ENCODE results near the gene LCN10.
"Not testable (repeated sequence)": the region's sequence is repeated elsewhere in the genome, so short reads cannot be mapped to it uniquely, and the experiment has no call there.

LCN10 gene

GRCh38 chr9:136786451-136786850 lies 43.7 kb upstream of the LCN10 start:
- Histone ChIP-seq H3K4me2 (peak overlapping the region in 5 of 11 experiments; percentile 59 to 86 (median 77); a peak in 8 of 22 replicates), H3K4me1 (peaks cover 35 to 64% (median 49%) of the 10 kb centered on the region in 10 experiments), H3K9ac (no peak overlapping the region), H4K20me1 (peaks cover 0 to under 1% (median 0%) of the 10 kb centered on the region in 11 experiments; a peak in 1 of 22 replicates), H3K4me3 (no peak overlapping the region), H3K36me3 (no peaks in the 10 kb centered on the region), H3K9me3 (replicated peaks in 1 of 11) (no peaks in the 10 kb centered on the region), H3K27ac (no peak overlapping the region), H3K27me3 (peaks cover 0 to 4% (median 0%) of the 10 kb centered on the region in 11 experiments; a peak in 1 of 22 replicates)
- TF ChIP-seq Cebpa-rat (IDR thresholded peaks at IDR 0.05), result no peak

GRCh38 chr9:136785565-136786355 lies 43.0 kb upstream of the LCN10 start:
- Histone ChIP-seq H3K4me2 (peak overlapping the region; percentile 59 to 86 (median 74); a peak in 21 of 22 replicates), H3K4me1 (peaks cover 35 to 64% (median 48%) of the 10 kb centered on the region in 10 experiments), H3K9ac (peak overlapping the region in 1 of 11 experiments; percentile 9; a peak in 1 of 22 replicates)
- H3K27me3 ChIP-seq; H3K36me3 ChIP-seq; H3K4me3 ChIP-seq; H3K9me3 ChIP-seq (replicated peaks in 1 of 11); H3K27ac ChIP-seq; H4K20me1 ChIP-seq: not testable (repeated sequence)

GRCh38 chr9:136784997-136785361 lies 42.2 kb upstream of the LCN10 start:
- peaks cover 0 to 4% (median 0%) of the 10 kb centered on the region in 11 experiments; a peak in 1 of 22 replicates for H3K27me3 ChIP-seq
- no peaks in the 10 kb centered on the region for H3K9me3 ChIP-seq (replicated peaks in 1 of 11)
- peak overlapping the region in 1 of 11 experiments; percentile 6; a peak in 1 of 22 replicates for H3K27ac ChIP-seq
- no peaks in the 10 kb centered on the region for H3K36me3 ChIP-seq
- H3K4me3 ChIP-seq, result no peak overlapping the region
- H3K9ac ChIP-seq, result peak overlapping the region in 3 of 11 experiments; percentile 2 to 29 (median 7); a peak in 1 of 22 replicates
- no peak for TF ChIP-seq Cebpa-rat (IDR thresholded peaks at IDR 0.05)
- no peaks in the 10 kb centered on the region for H4K20me1 ChIP-seq
- H3K4me1 ChIP-seq, result peaks cover 29 to 58% (median 42%) of the 10 kb centered on the region in 10 experiments
- peak overlapping the region; percentile 59 to 86 (median 74) for H3K4me2 ChIP-seq

- no peaks in the 10 kb centered on the region for H3K9me3 ChIP-seq (replicated peaks in 1 of 11)
- no peaks in the 10 kb centered on the region for H3K36me3 ChIP-seq
- peaks cover 0 to 4% (median 0%) of the 10 kb centered on the region in 11 experiments; a peak in 1 of 22 replicates for H3K27me3 ChIP-seq
- TF ChIP-seq Cebpa-rat (IDR thresholded peaks at IDR 0.05), result no peak
- H4K20me1 ChIP-seq, result no peaks in the 10 kb centered on the region
- H3K4me3 ChIP-seq, result no peak overlapping the region
- peaks cover 28 to 56% (median 41%) of the 10 kb centered on the region in 10 experiments for H3K4me1 ChIP-seq
- peak overlapping the region in 1 of 11 experiments; percentile 6; a peak in 1 of 22 replicates for H3K27ac ChIP-seq
- H3K9ac ChIP-seq, result 0 out of 22 replicates have a peak overlapping the region, but pooled peaks of 2 of the 11 experiments have one; percentile 2 to 29
- H3K4me2 ChIP-seq, result peak overlapping the region; percentile 59 to 86 (median 74)
Observed at GRCh38 chr9:136784249-136784996, 41.7 kb upstream of the LCN10 start.

GRCh38 chr9:136782452-136782851 lies 39.7 kb upstream of the LCN10 start:
- no peak overlapping the region for H3K27ac ChIP-seq
- H4K20me1 ChIP-seq, result no peaks in the 10 kb centered on the region
- H3K4me3 ChIP-seq, result no peak overlapping the region
- H3K9ac ChIP-seq, result no peak overlapping the region
- H3K4me1 ChIP-seq, result peaks cover 19 to 43% (median 27%) of the 10 kb centered on the region in 10 experiments
- no peak overlapping the region for H3K4me2 ChIP-seq
- TF ChIP-seq Cebpa-rat (IDR thresholded peaks at IDR 0.05), result peak in 4 of 11 experiments; percentile 26 to 74 (median 32); a peak in 5 of 22 replicates
- H3K36me3 ChIP-seq, result no peaks in the 10 kb centered on the region
- no peaks in the 10 kb centered on the region for H3K9me3 ChIP-seq (replicated peaks in 1 of 11)
- peaks cover 0 to 4% (median 0%) of the 10 kb centered on the region in 11 experiments; a peak in 1 of 22 replicates for H3K27me3 ChIP-seq

- no peaks in the 10 kb centered on the region for H4K20me1 ChIP-seq
- H3K4me3 ChIP-seq, result no peak overlapping the region
- H3K9ac ChIP-seq, result no peak overlapping the region
- H3K27me3 ChIP-seq, result no peaks in the 10 kb centered on the region
- H3K4me1 ChIP-seq, result peaks cover 21 to 33% (median 26%) of the 10 kb centered on the region in 10 experiments
- H3K27ac ChIP-seq, result no peak overlapping the region
- H3K36me3 ChIP-seq, result no peaks in the 10 kb centered on the region
- no peak overlapping the region for H3K4me2 ChIP-seq
- TF ChIP-seq Cebpa-rat (IDR thresholded peaks at IDR 0.05), result no peak
- H3K9me3 ChIP-seq (replicated peaks in 1 of 11), result no peaks in the 10 kb centered on the region
Observed at GRCh38 chr9:136779808-136780207, 37.1 kb upstream of the LCN10 start.

- Histone ChIP-seq H3K4me1 (peaks cover 17 to 32% (median 25%) of the 10 kb centered on the region in 10 experiments), H3K9me3 (replicated peaks in 1 of 11) (peaks cover 7 to 14% (median 9%) of the 10 kb centered on the region in 11 experiments), H3K36me3 (no peaks in the 10 kb centered on the region), H3K4me3 (0 out of 20 replicates have a peak overlapping the region, but pooled peaks of 1 of the 10 experiments have one; percentile 17), H4K20me1 (no peaks in the 10 kb centered on the region), H3K4me2 (peak overlapping the region; percentile 23 to 78 (median 70)), H3K27me3 (no peaks in the 10 kb centered on the region), H3K9ac (peak overlapping the region in 8 of 11 experiments; percentile 5 to 65 (median 42); a peak in 14 of 22 replicates), H3K27ac (peak overlapping the region in 8 of 11 experiments; percentile 33 to 67 (median 50); a peak in 14 of 22 replicates)
- TF ChIP-seq Cebpa-rat (IDR thresholded peaks at IDR 0.05), result no peak
Observed at GRCh38 chr9:136777359-136777758, 34.6 kb upstream of the LCN10 start.

GRCh38 chr9:136776947-136777346 lies 34.2 kb upstream of the LCN10 start:
- Histone ChIP-seq H3K9ac (peak overlapping the region in 8 of 11 experiments; percentile 5 to 65 (median 42); a peak in 12 of 22 replicates), H3K27ac (peak overlapping the region in 8 of 11 experiments; percentile 33 to 67 (median 50); a peak in 13 of 22 replicates), H3K4me2 (peak overlapping the region; percentile 23 to 78 (median 70)), H3K4me1 (peaks cover 17 to 32% (median 25%) of the 10 kb centered on the region in 10 experiments), H3K27me3 (no peaks in the 10 kb centered on the region), H3K36me3 (no peaks in the 10 kb centered on the region), H3K4me3 (0 out of 20 replicates have a peak overlapping the region, but pooled peaks of 1 of the 10 experiments have one; percentile 17), H4K20me1 (no peaks in the 10 kb centered on the region), H3K9me3 (replicated peaks in 1 of 11) (peaks cover 7 to 14% (median 9%) of the 10 kb centered on the region in 11 experiments)
- TF ChIP-seq Cebpa-rat (IDR thresholded peaks at IDR 0.05), result no peak

Data from BLaER1 treated with 17β-estradiol and CSF1 and Interleukin-3, amounts not matched to agents 10 nM and 100 nM (cell line).